BE2C (cell line): ENCODE data around the gene MMP24OS.

Source experiments
- DNase-seq: peaks from one replicate; pipeline ENCODE4 v3.0.0-alpha.2; 2020
- H3K27me3 ChIP-seq: fragments of 250-450 bp; sonication (Bioruptor Pico); 2 replicates; pipeline ENCODE4 v1.5.1; 2020; ENCODE audit warnings: mild to moderate bottlenecking
- H3K36me3 ChIP-seq: fragments of 250-450 bp; sonication (Bioruptor Pico); 2 replicates; pipeline ENCODE4 v1.5.1; 2020; ENCODE audit warnings: mild to moderate bottlenecking
- H3K4me1 ChIP-seq: fragments of 250-450 bp; sonication (Bioruptor Pico); 2 replicates; pipeline ENCODE4 v1.5.1; 2020
- H3K4me3 ChIP-seq: 2 replicates; pipeline ENCODE4 v1.5.1; 2011; ENCODE audit warnings: low read depth, low read length
- H3K9me3 ChIP-seq: fragments of 250-450 bp; sonication (Bioruptor Pico); 2 replicates; pipeline ENCODE4 v1.5.1; 2020
- CTCF ChIP-seq: IDR thresholded peaks from 2 replicates; pipeline ENCODE4 v1.5.1; 2012; ENCODE audit warnings: mild to moderate bottlenecking, low read depth, low read length

MMP24OS gene

DNA sequence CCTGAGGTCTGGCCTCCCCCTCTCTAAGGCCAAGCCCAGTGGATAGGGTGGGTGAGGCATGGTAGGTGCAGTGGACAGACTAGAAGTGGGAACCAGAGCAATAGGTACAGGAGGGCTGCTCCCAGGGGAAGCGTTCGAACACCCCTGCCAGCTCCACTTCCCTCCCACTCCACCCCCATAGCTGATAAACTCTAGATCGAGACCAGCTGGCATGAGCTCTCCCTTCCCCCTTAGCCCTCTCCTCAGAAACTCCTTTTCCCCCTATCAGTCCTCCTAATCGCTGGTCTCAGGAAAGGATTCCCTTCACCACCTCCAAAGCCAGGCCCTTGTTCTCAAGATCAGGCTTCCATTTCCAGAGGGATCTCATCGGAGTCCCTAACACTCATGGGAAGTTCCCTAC lies 20.3 kb upstream of the MMP24OS start:
- Histone ChIP-seq H3K36me3 (0 out of 2 replicates have a peak, but pooled peaks cover 1% of the 10 kb centered on the region), H3K27me3 (no peaks in the 10 kb centered on the region), H3K4me1 (peaks cover 6% of the 10 kb centered on the region; the same call in 1 of the 2 replicates), H3K9me3 (no peaks in the 10 kb centered on the region), H3K4me3 (no peak overlapping the region)
- no peak for DNase-seq
- no peak for TF ChIP-seq CTCF

- Histone ChIP-seq H3K27me3 (no peaks in the 10 kb centered on the region), H3K9me3 (no peaks in the 10 kb centered on the region), H3K4me1 (peaks cover 6% of the 10 kb centered on the region; the same call in 1 of the 2 replicates), H3K36me3 (no peaks in the 10 kb centered on the region), H3K4me3 (no peak overlapping the region)
- no peak for TF ChIP-seq CTCF
- DNase-seq = no peak
Measured at GRCh38 chr20:35297740-35298139, 19.8 kb upstream of the MMP24OS start.

GRCh38 chr20:35297155-35297554 lies 19.2 kb upstream of the MMP24OS start:
- no peak for DNase-seq
- no peak overlapping the region for H3K4me3 ChIP-seq
- H3K27me3 ChIP-seq = no peaks in the 10 kb centered on the region
- H3K9me3 ChIP-seq = no peaks in the 10 kb centered on the region
- 0 out of 2 replicates have a peak, but pooled peaks have one; percentile 1 for TF ChIP-seq CTCF
- H3K36me3 ChIP-seq = no peaks in the 10 kb centered on the region
- H3K4me1 ChIP-seq = peaks cover 6% of the 10 kb centered on the region; the same call in 1 of the 2 replicates

GRCh38 chr20:35296101-35296554 lies 18.2 kb upstream of the MMP24OS start:
- Histone ChIP-seq H3K9me3 (no peaks in the 10 kb centered on the region), H3K27me3 (no peaks in the 10 kb centered on the region), H3K4me3 (no peak overlapping the region), H3K36me3 (no peaks in the 10 kb centered on the region), H3K4me1 (peaks cover 6% of the 10 kb centered on the region; the same call in 1 of the 2 replicates)
- DNase-seq = no peak
- TF ChIP-seq CTCF = no peak

DNA sequence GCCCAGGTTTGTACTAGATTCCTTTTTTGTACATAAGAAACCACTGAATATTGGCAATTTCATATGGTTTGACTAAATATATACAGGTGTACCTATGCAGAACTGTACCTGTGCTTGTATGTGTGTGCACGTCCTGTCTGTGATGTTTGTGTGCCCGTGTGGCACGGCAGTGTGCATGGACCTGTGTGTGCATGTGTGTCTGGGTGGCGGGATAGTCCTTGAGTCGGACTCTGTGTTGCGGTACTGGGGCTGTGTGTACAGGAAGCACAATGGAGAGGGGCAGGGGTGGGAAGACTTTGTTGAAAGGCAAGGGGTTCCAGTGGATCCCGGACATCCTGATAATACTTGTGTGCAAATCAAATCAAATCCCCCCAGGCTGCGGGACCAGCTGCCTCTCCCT lies 17.8 kb upstream of the MMP24OS start:
- H3K4me1 ChIP-seq = peaks cover 6% of the 10 kb centered on the region; the same call in 1 of the 2 replicates
- H3K27me3 ChIP-seq = no peaks in the 10 kb centered on the region
- no peaks in the 10 kb centered on the region for H3K9me3 ChIP-seq
- TF ChIP-seq CTCF = no peak
- H3K4me3 ChIP-seq = no peak overlapping the region
- H3K36me3 ChIP-seq = no peaks in the 10 kb centered on the region
- no peak for DNase-seq

GRCh38 chr20:35295058-35295457 lies 17.1 kb upstream of the MMP24OS start:
- H3K36me3 ChIP-seq = no peaks in the 10 kb centered on the region
- H3K4me3 ChIP-seq = no peak overlapping the region
- H3K4me1 ChIP-seq = peaks cover 6% of the 10 kb centered on the region; the same call in 1 of the 2 replicates
- H3K9me3 ChIP-seq = no peaks in the 10 kb centered on the region
- DNase-seq = no peak
- H3K27me3 ChIP-seq = no peaks in the 10 kb centered on the region
- TF ChIP-seq CTCF = no peak
